ENCODE measurements around the gene GALNT10. TPM values are rescaled to one million over a fixed set of nuclear protein-coding genes. Genes with fewer than 3 reads are reported as not detected.

The GALNT10 gene
- total RNA-seq, 4 donors from 2014 or later: 5.7 to 25.2 (median 9.7) TPM

DNA sequence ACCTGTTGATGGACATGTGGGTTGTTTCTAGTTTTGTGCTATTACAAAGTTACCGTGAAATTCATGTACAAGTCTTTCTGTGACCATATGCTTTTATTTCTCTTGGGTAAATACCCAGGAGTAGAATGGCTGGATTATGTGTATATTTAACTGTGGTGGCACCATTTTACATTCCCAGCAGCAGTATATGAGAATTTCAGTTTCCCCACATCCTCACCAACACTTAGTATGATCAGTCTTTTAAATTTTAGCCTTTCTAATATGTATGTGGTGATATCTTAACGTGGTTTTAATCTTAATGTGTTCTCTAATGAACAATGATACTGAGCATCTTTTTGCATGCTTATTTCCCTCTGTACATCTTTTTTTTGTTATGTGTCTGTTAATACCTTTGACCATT is 36.6 kb downstream of the GALNT10 start:
- TF ChIP-seq, protein P1, sequence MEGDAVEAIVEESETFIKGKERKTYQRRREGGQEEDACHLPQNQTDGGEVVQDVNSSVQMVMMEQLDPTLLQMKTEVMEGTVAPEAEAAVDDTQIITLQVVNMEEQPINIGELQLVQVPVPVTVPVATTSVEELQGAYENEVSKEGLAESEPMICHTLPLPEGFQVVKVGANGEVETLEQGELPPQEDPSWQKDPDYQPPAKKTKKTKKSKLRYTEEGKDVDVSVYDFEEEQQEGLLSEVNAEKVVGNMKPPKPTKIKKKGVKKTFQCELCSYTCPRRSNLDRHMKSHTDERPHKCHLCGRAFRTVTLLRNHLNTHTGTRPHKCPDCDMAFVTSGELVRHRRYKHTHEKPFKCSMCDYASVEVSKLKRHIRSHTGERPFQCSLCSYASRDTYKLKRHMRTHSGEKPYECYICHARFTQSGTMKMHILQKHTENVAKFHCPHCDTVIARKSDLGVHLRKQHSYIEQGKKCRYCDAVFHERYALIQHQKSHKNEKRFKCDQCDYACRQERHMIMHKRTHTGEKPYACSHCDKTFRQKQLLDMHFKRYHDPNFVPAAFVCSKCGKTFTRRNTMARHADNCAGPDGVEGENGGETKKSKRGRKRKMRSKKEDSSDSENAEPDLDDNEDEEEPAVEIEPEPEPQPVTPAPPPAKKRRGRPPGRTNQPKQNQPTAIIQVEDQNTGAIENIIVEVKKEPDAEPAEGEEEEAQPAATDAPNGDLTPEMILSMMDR (IDR thresholded peaks at IDR 0.05): no peak
- no peak for TF ChIP-seq POLR2A (IDR thresholded peaks at IDR 0.05)
- intact Hi-C loops (cut with DNase I; ENCODE audit: low total_unique reads): no loop called here
- DNase-seq (ENCODE audit: low spot score in 2 of 2): no peak
- WGBS, 2 donors: 50 to 75% methylated on average over 2 of the region's 2 CpGs
- H3K4me3 ChIP-seq (ENCODE audit: low read depth, poor library complexity, severe bottlenecking): no peak overlapping the region

DNA sequence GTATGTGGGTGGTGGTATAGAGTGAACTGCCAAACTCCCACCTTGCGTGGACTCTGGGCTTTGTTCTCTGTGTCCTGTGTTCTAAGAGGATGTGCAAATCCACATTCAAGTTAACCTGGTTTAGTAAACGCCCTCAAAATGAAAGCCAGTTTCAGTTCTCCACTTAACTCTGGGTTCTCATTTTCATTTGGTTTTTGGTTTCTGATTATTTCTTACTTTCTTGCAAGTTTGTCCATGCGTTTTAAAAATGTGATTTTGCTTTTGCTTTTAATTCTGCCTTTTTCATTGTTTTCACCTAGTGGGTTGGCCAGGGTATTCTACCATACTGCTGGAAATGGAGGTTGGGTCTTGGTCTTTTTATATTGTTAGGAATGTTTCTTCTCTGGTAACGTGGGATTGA is 38.2 kb downstream of the GALNT10 start:
- H3K4me3 ChIP-seq (ENCODE audit: low read depth, poor library complexity, severe bottlenecking): no peak overlapping the region
- intact Hi-C loops (cut with DNase I; ENCODE audit: low total_unique reads): no loop called here
- TF ChIP-seq, protein P1 (IDR thresholded peaks at IDR 0.05): no peak
- no peak for DNase-seq (ENCODE audit: low spot score in 2 of 2)
- 82 to 86% methylated on average over 4 of the region's 4 CpGs for WGBS, 2 donors

DNA sequence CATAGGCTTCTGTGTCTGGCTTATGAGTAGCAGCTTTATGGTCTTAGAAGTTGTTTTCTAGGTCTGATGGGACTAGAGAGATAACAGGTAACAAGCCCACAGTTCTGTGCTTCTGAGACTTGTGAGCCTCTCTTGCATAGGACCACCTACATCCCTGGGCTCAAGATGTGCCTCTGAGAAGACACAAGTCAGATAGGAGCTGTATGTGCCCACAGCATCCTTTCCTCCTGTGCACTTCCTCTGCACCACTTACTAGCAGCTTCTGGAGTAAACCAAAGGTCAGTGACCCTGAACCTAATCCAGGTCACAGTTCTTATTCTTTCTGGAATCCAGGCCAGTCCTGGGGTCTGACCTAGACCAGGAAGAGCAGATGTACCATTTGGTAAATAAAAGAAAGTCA is 40.0 kb downstream of the GALNT10 start:
- H3K4me3 ChIP-seq (ENCODE audit: low read depth, poor library complexity, severe bottlenecking): no peak overlapping the region
- intact Hi-C loops (cut with DNase I; ENCODE audit: low total_unique reads): no loop called here
- no peak for DNase-seq (ENCODE audit: low spot score in 2 of 2)
- no peak for TF ChIP-seq POLR2A (IDR thresholded peaks at IDR 0.05)
- TF ChIP-seq, protein P1 (IDR thresholded peaks at IDR 0.05): no peak

DNA sequence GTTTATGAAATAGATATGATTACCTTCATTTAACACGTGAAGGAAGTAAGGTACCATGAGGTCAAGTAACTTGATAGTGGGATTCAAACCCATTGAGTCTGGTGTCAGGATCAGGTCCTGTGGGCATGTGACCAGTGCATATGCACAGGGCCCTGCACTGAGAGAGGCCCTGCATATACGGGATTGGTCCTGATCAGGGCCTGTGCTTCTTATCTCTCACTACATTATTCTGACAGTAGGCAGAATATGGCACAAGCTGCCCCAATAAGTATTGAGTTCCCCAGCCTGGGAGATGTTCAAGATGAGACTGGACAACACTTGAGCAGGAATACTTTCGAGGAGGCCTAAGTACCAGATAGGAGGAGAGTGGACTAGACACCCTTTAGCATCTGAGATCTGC is 44.0 kb downstream of the GALNT10 start:
- 93 to 97% methylated on average over 3 of the region's 3 CpGs for WGBS, 2 donors

DNA sequence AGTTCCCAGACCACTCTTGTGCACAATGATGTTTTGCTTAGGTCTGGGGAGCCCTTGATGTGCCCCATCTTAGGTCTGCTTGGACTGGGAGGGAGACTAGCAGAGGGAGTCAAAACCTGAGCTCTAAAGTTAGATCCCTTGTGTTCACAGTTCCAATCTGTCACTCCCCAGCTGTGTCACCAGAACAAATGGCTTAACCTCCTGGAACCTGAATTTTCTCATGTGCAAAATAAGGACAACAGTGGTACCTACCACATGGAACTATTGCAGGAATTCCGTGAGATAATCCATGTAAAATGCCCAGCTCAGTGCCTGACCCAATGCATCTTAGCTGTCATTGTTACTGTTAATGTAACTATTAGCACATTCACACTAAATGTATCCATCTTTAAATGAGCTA is 45.5 kb downstream of the GALNT10 start:
- TF ChIP-seq, protein P1 (IDR thresholded peaks at IDR 0.05): no peak
- no peak for TF ChIP-seq POLR2A (IDR thresholded peaks at IDR 0.05)
- no peak for DNase-seq (ENCODE audit: low spot score in 2 of 2)
- 93 to 95% methylated on average over 1 of the region's 1 CpG for WGBS, 2 donors
- intact Hi-C loops (cut with DNase I; ENCODE audit: low total_unique reads): no loop called here
- no peak overlapping the region for H3K4me3 ChIP-seq (ENCODE audit: low read depth, poor library complexity, severe bottlenecking)

More for the DNA sequence above, 44.0 kb downstream of the GALNT10 start:
- DNase-seq (ENCODE audit: low spot score in 2 of 2): no peak
- TF ChIP-seq, protein P1 (IDR thresholded peaks at IDR 0.05): no peak
- intact Hi-C loops (cut with DNase I; ENCODE audit: low total_unique reads): no loop called here
- no peak overlapping the region for H3K4me3 ChIP-seq (ENCODE audit: low read depth, poor library complexity, severe bottlenecking)

DNA sequence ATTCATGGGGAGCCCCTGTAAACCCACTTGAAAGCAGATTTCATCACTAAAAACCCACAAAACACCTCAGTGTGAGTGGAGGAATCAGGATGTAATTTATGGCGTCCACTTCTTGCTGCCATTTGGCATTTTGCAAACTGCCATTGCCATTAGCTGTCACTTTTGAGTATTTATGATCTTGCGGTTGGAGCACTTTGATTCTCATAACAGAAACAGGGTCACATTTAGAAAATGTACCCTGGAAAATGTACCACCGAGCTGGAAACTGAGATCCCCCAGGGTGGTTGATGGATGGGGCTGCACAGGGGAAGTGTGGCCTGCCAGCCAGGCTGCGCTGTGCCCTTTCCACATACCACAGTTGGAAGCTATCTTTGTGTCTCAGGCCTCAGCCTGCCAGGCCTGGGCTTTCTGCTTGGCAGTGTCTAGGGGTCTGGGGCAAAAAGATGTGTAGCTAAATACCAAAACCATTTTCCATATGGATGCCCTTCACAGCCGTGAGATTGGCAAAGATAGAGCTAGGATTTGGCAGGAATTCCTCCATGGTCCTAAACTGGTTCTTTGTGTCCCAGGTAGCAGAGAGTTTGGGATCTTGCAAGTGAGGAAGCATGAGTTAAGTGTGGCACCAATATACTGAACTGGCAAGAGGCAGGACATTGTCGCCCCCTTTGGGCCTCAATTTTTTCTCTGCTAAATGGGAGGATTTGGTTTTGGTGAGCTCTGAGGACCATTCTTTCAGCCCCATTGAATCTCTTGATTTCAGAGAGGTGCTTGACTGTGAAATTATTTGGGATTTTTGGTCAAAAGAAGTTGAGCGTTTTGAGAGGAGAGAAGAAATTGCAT is 46.2 kb downstream of the GALNT10 start:
- 86 to 91% methylated on average over 7 of the region's 7 CpGs for WGBS, 2 donors
- intact Hi-C loops (cut with DNase I; ENCODE audit: low total_unique reads): no loop called here
- TF ChIP-seq POLR2A (IDR thresholded peaks at IDR 0.05): no peak
- TF ChIP-seq, protein P1 (IDR thresholded peaks at IDR 0.05): no peak
- no peak overlapping the region for H3K4me3 ChIP-seq (ENCODE audit: low read depth, poor library complexity, severe bottlenecking)
- DNase-seq (ENCODE audit: low spot score in 2 of 2): no peak

All from lower leg skin (tissue), 4 donors.